Stomach (tissue), 9 donors: ENCODE data around the gene LMO2. TPM values are rescaled to one million over a fixed set of nuclear protein-coding genes. Genes with fewer than 3 reads are reported as not detected.

Experiments
- DNase-seq, 2 donors: peaks; one replicate each; pipeline versions ENCODE4 v3.0.0 to v3.0.0-alpha.2; 2013 to 2019
- H3K27ac ChIP-seq, 5 donors: fragments of 200-600 bp in 4 of 5; sonication (generic) in 4 of 5; one replicate each; pipeline ENCODE4 v1.5.1; 2013 to 2019; ENCODE audit warnings: mild to moderate bottlenecking in 1 of 5, moderate library complexity in 1 of 5
- H3K27me3 ChIP-seq, 3 donors: fragments of 200-600 bp; sonication (generic); one replicate each; pipeline ENCODE4 v1.5.1; 2017 to 2019; ENCODE audit warnings: mixed run types in 1 of 3
- H3K36me3 ChIP-seq, 4 donors: fragments of 200-600 bp; sonication (generic); 1 replicate in 3 of 4; 2 replicates in 1 of 4; pipeline ENCODE4 v1.5.1; 2016 to 2019
- H3K4me1 ChIP-seq, 4 donors: fragments of 200-600 bp; sonication (generic); one replicate each; pipeline ENCODE4 v1.5.1; 2016 to 2019
- H3K4me3 ChIP-seq, 4 donors: fragments of 200-600 bp; sonication (generic) in 3 of 4; one replicate each; pipeline ENCODE4 v1.5.1; 2016 to 2019; ENCODE audit warnings: mild to moderate bottlenecking in 1 of 4
- H3K9me3 ChIP-seq, 4 donors: fragments of 200-600 bp; sonication (generic); one replicate each; pipeline ENCODE4 v1.5.1; 2016 to 2019
- CTCF ChIP-seq, 7 experiments: fragments of 450-650 bp in 4 of 7; fragments of 200-600 bp in 3 of 7; sonication (generic) in 3 of 7; IDR thresholded peaks; one replicate each; pipeline ENCODE4 v1.5.1; 2016 to 2019; ENCODE audit warnings: antibody characterized with exemption in 7 of 7, control low read depth in 2 of 7, mild to moderate bottlenecking in 1 of 7
- EP300 ChIP-seq: sonication (generic); formaldehyde crosslinking; IDR thresholded peaks from one replicate; pipeline ENCODE4 v1.6.1; 2017; ENCODE audit warnings: antibody characterized with exemption
- POLR2A ChIP-seq, 4 donors: fragments of 450-650 bp; IDR thresholded peaks; one replicate each; pipeline ENCODE4 v1.6.1; 2016; ENCODE audit warnings: antibody characterized with exemption in 4 of 4, control low read depth in 2 of 4, mild to moderate bottlenecking in 1 of 4, moderate library complexity in 1 of 4
- POLR2AphosphoS5 ChIP-seq, 3 donors: sonication (generic); formaldehyde crosslinking; IDR thresholded peaks; one replicate each; pipeline ENCODE4 v1.6.1; 2016; ENCODE audit warnings: antibody characterized with exemption in 3 of 3
- WGBS, 5 donors: extraction: QIAGEN DNeasy Blood & Tissue Kit in 3 of 5; methylation state at CpG; one replicate each; pipeline versions ENCODE4 v1.1.5 to v1.1.7; 2013 to 2018; 5-methylcytosine and 5-hydroxymethylcytosine counted together
- intact Hi-C: fragments of 100-400 bp; cut with DNase I; formaldehyde crosslinking; loops from one replicate; pipeline ENCODE4 v1.15.1; 2023; ENCODE audit warnings: low total_unique reads
- polyA plus RNA-seq, 3 donors: library from polyadenylated mRNA; stranded (reverse); fragments of 200-250 nt; gene quantifications; one replicate each; pipeline ENCODE4 v1.2.3, GENCODE V29; 2013
- total RNA-seq, 5 donors: library from RNA; depleted of rRNA; stranded (reverse); fragments of >200 nt; gene quantifications; one replicate each; pipeline versions ENCODE4 v1.1.0 to v1.2.3, GENCODE V29; 2014 to 2016
- donor health status: healthy with polysubstance abuse.
- donor health status: Bipolar disorder and iron deficiency.
- donor health status: healthy.

The LMO2 gene
- total and polyA plus RNA-seq, 8 donors = 9.1 to 54.7 (median 12.3) TPM; not detected in 1

GRCh38 chr11:33892906-33893594 lies 1.2 kb upstream of the LMO2 start:
- Histone ChIP-seq H3K36me3 (no peaks in the 10 kb centered on the region), H3K27me3 (peaks cover 0 to 6% (median 0%) of the 10 kb centered on the region in 3 donors), H3K4me1 (peaks cover 0 to 20% (median 0%) of the 10 kb centered on the region in 4 donors), H3K27ac (peak overlapping the region in 1 of 5 donors; percentile 66), H3K4me3 (no peak overlapping the region), H3K9me3 (no peaks in the 10 kb centered on the region)
- WGBS, 5 donors = 74 to 89% (median 82%) methylated on average over 11 of the region's 11 CpGs
- no peak for DNase-seq
- intact Hi-C loops = no loop called here
- no peak for TF ChIP-seq POLR2AphosphoS5 (IDR thresholded peaks at IDR 0.05)
- no peak for TF ChIP-seq EP300
- no peak for TF ChIP-seq CTCF (IDR thresholded peaks at IDR 0.05)
- TF ChIP-seq POLR2A (IDR thresholded peaks at IDR 0.05) = no peak

- WGBS, 5 donors = 93 to 96% (median 95%) methylated on average over 3 of the region's 3 CpGs
- intact Hi-C loops = no loop called here
- peaks cover 0 to 31% (median 0%) of the 10 kb centered on the region in 4 donors for H3K4me1 ChIP-seq
These were observed 2.0 kb downstream of the LMO2 start for GRCh38 chr11:33889821-33890378.

GRCh38 chr11:33889296-33889695 lies 2.6 kb downstream of the LMO2 start:
- no peaks in the 10 kb centered on the region for H3K9me3 ChIP-seq
- H3K4me3 ChIP-seq = no peak overlapping the region
- no peak for DNase-seq
- TF ChIP-seq POLR2A (IDR thresholded peaks at IDR 0.05) (no peak), EP300 (no peak), POLR2AphosphoS5 (IDR thresholded peaks at IDR 0.05) (no peak), CTCF (IDR thresholded peaks at IDR 0.05) (no peak)
- no peak overlapping the region for H3K27ac ChIP-seq
- peaks cover 0 to 11% (median 0%) of the 10 kb centered on the region in 3 donors for H3K27me3 ChIP-seq
- peaks cover 0 to 31% (median 0%) of the 10 kb centered on the region in 4 donors for H3K4me1 ChIP-seq
- no peaks in the 10 kb centered on the region for H3K36me3 ChIP-seq
- WGBS, 5 donors = 86 to 94% (median 93%) methylated on average over 6 of the region's 6 CpGs
- intact Hi-C loops = no loop called here

More at GRCh38 chr11:33889821-33890378, 2.0 kb downstream of the LMO2 start:
- TF ChIP-seq EP300 = no peak
- no peak for TF ChIP-seq POLR2AphosphoS5 (IDR thresholded peaks at IDR 0.05)
- no peak for TF ChIP-seq POLR2A (IDR thresholded peaks at IDR 0.05)
- no peak for TF ChIP-seq CTCF (IDR thresholded peaks at IDR 0.05)
- H3K27me3 ChIP-seq = peaks cover 0 to 11% (median 0%) of the 10 kb centered on the region in 3 donors
- H3K9me3 ChIP-seq = no peaks in the 10 kb centered on the region
- H3K27ac ChIP-seq = no peak overlapping the region
- no peak for DNase-seq
- no peaks in the 10 kb centered on the region for H3K36me3 ChIP-seq
- no peak overlapping the region for H3K4me3 ChIP-seq

GRCh38 chr11:33887886-33888285 lies 4.0 kb downstream of the LMO2 start:
- Histone ChIP-seq H3K27me3 (peaks cover 0 to 11% (median 0%) of the 10 kb centered on the region in 3 donors), H3K9me3 (no peaks in the 10 kb centered on the region), H3K27ac (no peak overlapping the region), H3K36me3 (no peaks in the 10 kb centered on the region), H3K4me1 (peaks cover 0 to 25% (median 0%) of the 10 kb centered on the region in 4 donors), H3K4me3 (no peak overlapping the region)
- intact Hi-C loops = no loop called here
- 79 to 96% (median 94%) methylated on average over 5 of the region's 5 CpGs for WGBS, 5 donors
- TF ChIP-seq POLR2A (IDR thresholded peaks at IDR 0.05) (no peak), EP300 (no peak), CTCF (IDR thresholded peaks at IDR 0.05) (no peak), POLR2AphosphoS5 (IDR thresholded peaks at IDR 0.05) (no peak)
- DNase-seq = no peak
